Stimulated activated CD4-positive, alpha-beta T cell treated with anti-CD3 and anti-CD28 coated beads, Interleukin-2, amount 100 ng/mL, for 4 hours (primary cell): ENCODE measurements around the gene NEDD4.
"Not testable (repeated sequence)": the region's sequence is repeated elsewhere in the genome, so short reads cannot be mapped to it uniquely, and the experiment has no call there.

ENCODE experiments used
- DNase-seq: peaks from one replicate; pipeline ENCODE4 v3.0.0-alpha.2; 2020; ENCODE audit warnings: low read depth

The NEDD4 gene

DNA sequence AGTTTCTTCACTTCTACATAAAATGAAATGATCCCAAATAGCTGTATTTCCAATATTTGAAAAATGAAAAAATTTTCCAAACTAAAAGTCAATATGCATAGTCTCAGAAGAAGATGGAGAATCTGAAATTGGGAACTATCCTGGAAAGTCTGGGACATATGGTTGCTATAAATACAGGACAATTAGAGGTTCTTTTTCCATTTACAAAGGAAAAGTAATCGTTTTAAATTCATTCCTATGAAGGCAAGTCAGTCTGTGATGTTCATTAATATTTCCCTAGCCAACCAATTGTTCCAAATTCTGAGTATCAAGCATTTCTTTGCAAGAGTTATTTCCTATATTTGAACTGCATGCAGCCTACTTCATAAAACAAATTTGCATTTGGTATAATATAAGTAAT, 102.2 kb downstream of the NEDD4 start:
- DNase-seq: no peak

DNA sequence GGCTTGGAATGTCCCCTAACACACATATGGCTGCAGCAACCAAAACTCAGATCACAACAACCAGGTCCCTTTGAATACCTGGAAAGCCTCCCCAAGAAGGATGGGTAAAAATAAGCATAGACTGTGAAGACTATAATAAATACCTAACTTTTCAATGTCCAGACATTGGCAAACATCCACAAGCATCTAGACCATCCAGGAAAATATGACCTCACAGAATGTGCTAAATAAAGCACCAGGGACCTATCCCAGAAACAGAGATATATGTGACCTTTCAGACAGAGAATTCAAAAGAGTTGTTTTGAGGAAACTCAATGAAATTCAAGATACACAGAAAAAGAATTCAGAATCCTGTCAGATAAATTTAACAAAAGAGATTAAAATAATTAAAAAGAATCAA, 109.2 kb downstream of the NEDD4 start:
- DNase-seq: no peak

DNA sequence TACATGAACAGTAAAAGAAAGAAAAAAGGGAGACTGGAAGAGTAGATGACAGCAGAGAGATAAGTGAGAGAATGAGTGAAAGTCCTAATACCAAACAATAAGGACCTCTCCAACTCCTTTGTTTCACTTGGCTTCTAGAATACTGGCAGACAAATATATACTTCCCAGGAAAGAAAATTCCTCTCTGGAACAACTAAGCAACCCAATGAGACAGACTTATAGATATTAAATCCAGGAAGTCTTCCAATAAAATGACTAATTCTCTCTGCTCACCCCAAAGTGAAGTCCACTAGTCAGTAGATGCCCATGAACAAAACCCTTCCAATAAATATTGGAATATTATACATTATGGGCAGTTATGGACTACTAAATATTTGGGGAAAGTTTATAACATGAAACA, 114.2 kb downstream of the NEDD4 start:
- no peak for DNase-seq

DNA sequence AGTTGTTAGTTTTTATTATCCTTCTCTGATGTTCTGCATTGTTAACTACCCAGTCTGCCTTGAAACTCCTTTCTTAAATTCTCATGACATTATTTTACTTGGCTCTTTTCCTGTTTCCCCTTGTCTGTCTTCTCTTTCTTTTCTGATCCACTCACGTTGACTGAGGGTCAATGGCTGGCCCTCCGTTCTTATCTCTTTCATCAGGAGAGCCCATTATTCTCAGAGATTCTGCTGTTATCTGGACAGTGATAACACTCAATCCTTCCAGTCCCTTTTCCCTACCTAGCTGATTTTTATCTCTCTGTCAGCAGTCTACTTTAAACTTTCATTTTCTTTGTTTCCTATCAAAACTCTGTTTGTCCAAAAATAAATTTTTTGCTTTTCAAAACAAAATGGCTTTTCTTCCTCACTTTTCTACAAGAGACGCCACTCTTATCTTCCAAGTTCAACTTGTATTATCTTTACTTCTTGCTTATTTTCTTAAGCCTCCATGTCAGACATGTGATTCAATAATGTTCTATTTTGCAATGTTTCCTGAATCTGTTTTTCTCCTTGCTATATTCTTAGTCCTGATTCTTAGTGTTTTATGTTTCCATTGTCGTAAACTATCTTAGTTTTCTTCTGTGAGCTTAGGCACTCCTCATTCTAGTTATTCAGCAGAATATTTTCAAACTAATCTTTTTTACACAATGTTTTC, 120.2 kb downstream of the NEDD4 start:
- no peak for DNase-seq

- DNase-seq: no peak
Observed at GRCh38 chr15:55872471-55872870, 120.9 kb downstream of the NEDD4 start.

DNA sequence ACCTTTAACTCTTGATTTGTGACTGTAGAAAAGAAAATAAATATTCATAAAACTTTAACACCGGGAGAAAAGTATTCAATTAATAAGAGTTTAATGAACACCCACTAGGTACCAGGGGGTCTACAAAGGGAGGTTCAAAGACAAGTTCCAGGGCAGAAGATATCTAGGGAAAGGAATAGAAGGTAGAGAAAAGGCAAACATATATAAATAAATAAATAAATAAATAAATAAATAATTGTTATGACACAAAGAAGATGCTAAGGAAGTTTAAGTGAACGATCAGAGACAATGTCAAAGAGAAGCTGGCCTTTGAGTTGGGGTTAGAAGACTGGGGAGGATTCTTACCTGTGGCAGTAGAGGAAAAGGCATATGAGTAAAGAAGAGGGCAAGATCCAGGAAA, 123.8 kb downstream of the NEDD4 start:
- no peak for DNase-seq

DNA sequence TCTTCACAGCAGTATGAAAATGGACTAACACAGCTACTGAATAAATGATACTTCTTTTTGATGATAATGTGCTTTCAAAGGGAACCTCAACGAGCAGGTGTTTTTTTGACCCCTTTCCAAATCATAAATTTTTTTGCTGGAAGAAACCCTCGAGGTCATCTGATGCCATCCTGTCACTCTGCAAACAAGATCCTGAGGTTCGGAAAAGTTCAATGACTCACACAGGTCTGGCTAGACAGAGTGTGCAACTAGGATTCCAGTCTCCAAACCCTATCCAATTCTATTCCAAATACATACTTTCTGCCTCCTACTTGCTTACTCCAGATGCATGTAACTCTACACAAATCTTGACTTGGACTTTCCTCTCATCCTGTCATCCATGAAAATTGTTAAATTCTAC, 124.7 kb downstream of the NEDD4 start:
- DNase-seq: no peak

- not testable (repeated sequence) for DNase-seq
Observed at GRCh38 chr15:55868291-55868690, 125.1 kb downstream of the NEDD4 start.

- no peak for DNase-seq
Observed at GRCh38 chr15:55863911-55864310, 129.5 kb downstream of the NEDD4 start.

DNA sequence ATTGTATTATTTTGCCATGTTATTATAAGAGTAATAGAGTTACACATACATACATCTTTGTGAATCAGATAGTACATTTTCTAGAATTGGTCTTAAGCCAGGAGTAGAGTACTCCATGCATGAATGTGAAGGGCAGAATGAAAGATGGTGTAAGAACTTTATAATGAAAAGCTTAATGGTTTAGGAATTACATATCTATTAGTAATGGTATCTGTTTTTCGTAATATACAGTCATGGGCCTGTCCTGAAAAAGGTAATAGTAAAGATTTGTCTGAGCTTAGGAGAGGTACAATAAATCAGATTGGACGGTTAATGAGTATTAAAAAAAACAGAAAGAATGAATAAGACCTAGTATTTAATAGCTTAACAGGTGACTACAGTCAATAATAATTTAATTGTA, 132.3 kb downstream of the NEDD4 start:
- DNase-seq: no peak

- no peak for DNase-seq
Observed at GRCh38 chr15:55860468-55860867, 132.9 kb downstream of the NEDD4 start.

- no peak for DNase-seq
Observed at GRCh38 chr15:55859681-55860080, 133.7 kb downstream of the NEDD4 start.

DNA sequence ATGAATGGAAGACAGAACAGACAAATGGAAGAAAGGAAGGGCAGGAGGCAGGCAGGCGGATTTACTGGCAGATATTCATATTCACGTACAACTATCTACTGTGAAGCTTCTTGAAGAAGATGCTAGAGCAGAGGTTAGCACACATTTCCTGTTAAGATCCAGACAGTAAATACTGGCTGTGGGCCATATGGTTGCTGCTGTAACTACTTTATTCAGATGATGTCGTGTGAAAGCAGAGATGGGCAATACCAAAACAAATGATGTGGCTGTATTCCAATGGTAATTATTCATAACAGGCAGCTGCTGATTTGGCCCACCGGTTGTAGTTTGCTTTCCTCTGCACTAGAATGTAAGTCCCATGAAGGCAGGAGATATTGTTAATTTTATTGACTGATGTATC, 134.8 kb downstream of the NEDD4 start:
- DNase-seq: no peak

GRCh38 chr15:55856506-55857164, 136.8 kb downstream of the NEDD4 start:
- no peak for DNase-seq

DNA sequence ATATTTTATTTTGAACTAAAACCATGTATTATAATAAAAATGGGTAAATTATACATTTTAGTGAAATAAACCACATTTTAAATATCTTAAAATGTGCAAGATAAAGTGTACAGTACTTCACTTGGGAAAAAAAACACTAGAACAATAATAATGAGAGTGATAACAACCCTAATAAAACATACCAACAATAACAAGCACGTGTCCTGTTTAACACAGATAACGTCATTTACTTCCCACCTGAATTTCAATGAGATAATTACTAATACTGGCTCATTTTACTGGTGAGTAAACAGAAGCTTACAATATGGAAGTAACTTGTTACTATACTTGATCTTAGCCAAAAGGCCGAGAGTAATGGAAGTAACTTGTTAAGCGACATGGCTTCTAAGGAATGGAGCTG, 140.3 kb downstream of the NEDD4 start:
- no peak for DNase-seq

DNA sequence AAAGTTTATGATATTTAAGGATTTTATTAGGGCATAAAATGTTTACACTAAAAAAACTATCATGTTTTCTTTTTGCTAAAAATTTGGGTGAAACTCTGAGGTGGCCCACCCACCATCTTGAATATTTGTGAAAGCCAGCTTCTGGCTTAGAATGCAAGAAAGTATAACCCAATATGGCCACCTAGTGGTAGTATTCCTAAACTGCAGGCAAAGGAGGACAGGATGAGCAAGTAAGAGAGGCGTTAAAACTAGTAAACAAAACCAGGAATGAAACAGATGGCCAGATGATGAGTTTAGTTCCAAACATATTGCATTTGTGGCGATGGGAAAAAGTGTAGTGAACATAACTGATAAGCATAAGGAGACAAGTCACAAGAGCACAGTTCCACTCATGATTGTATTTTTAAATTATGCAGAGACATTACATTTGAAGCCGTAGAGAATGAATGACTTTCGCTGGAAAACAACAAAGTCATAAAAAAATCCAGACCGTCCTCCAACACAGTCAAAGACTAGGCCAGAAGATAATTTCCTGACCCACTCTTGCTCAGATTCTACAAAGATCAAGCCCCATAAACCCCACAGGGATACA, 147.2 kb downstream of the NEDD4 start:
- DNase-seq: peak; percentile 26

DNA sequence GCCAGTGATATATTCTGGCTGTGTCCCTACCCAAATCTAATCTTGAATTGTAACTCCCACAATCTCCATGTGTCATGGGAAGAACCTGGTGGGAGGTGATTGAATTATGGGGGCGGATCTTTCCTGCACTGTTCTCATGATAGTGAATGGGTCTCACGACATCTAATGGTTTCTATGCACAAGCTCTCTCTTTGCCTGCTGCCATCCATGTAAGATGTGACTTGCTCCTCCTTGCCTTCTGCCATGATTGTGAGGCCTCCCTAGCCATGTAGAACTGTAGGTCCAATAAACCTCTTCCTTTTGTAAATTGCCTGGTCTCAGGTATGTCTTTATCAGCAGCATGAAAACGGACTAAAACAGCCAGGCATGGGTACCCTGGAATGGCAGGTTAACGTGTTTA, 150.5 kb downstream of the NEDD4 start:
- DNase-seq: not testable (repeated sequence)

DNA sequence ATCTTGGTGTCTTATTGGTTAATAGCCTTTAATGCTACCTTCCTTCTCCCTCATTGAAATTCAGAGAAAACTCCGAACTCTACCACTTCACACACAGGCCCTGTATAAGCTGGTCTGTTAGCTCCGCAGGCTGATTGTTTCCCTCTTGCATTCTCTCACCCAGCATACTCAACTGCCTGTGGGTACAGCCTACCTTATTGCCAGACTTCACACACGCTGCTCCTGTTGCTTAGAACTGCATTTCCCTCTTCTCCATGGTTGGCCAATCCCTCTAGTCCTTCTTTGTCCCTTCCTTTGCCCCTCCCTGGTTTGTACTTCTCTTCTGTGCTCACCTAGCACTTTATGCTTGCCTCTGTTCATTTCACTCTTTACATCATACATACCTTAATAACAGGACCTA, 157.5 kb downstream of the NEDD4 start:
- no peak for DNase-seq

DNA sequence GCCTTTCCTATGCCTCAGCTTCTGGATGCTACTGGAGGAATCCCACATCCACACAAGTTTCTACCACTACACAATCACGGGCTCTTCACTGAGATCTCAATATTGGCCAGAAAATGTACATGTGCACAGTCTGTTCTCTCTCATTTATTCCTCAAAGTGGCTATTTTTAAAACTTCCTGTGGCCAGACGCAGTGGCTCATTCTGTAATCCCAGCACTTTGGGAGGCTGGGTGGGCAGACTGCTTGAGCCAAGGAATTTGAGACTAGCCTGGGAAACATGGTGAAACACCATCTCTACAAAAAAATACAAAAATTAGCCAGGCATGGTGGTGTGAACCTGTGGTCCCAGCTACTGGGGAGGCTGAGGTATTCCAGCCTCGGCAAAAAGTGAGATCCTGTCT, 159.1 kb downstream of the NEDD4 start:
- DNase-seq: no peak

GRCh38 chr15:55829826-55830225, 163.6 kb downstream of the NEDD4 start:
- DNase-seq: no peak

DNA sequence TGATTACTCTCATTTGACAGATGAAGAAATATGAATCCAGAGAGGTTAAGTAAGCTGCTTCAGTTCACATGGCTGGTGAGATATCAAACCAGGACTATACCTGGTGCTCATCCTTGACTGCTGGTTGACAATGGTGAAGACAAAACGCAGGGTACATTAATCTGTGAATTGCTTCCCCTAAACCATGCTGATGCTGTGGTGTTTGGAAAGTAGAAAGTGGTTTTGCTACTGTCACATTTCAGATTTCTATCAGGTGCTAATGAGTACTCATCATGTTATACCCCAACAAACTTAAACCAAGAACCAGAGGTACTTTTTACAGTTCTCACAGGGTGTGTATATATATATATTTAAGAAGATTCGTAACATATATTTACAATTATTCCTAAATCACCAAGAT, 165.5 kb downstream of the NEDD4 start:
- DNase-seq: no peak

DNA sequence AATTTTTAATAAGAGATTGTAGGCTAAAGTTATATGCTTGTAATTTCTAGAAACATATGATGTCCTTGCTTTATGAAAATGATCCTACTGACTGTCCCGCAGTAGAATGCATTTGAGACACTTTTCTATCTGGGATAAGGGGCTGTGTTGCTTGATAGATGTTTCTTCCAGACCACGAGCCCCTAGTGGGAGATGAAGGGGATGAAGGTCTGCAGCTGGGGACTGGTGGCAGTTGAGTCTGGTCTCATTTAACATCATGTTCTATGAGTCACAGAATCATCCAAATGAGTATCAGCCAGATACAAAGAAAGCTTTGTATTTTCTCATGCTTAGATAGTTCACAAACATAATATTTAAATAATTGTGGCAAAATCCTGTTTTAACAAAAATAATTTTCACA, 166.2 kb downstream of the NEDD4 start:
- no peak for DNase-seq

GRCh38 chr15:55824857-55825613, 168.4 kb downstream of the NEDD4 start:
- DNase-seq: no peak
